PC-9 (cell line): Measurements from ENCODE around the gene SLC49A4. TPM values are rescaled to one million over a fixed set of nuclear protein-coding genes. Genes with fewer than 3 reads are reported as not detected.
A peak's percentile ranks its signal among the peaks of the same experiment; 100 is the strongest.

Source experiments
- BruUV-seq: library from RNA; stranded (reverse); fragments of 400-500 nt; replicated peaks from 2 replicates; lab custom pipeline; 2021; lab: Mats Ljungman, UMichigan
- CTCF ChIA-PET: fragments of 300-600 bp; sonication (Branson Sonifier 250); formaldehyde crosslinking; loops from one replicate; lab custom pipeline; 2022; ENCODE audit warnings: antibody characterized with exemption; lab: Charles Lee
- POLR2A ChIA-PET: fragments of 300-600 bp; sonication (Branson Sonifier 250); formaldehyde crosslinking; loops from one replicate; lab custom pipeline; 2022; ENCODE audit warnings: antibody characterized with exemption; ENCODE audit not compliant: unreplicated experiment; lab: Charles Lee
- DNase-seq, 2 experiments: peaks; one replicate each; pipeline versions ENCODE4 v3.0.0 to v3.0.0-alpha.2; 2015 to 2022; ENCODE audit warnings: mixed read lengths in 1 of 2
- H2AFZ ChIP-seq: fragments of 200-600 bp; sonication (generic); 2 replicates; pipeline ENCODE4 v1.8.1; 2017; ENCODE audit warnings: antibody characterized with exemption
- H3F3A ChIP-seq: fragments of 200-600 bp; sonication (generic); 2 replicates; pipeline ENCODE4 v1.8.1; 2017; ENCODE audit warnings: antibody characterized with exemption, mild to moderate bottlenecking, low read depth; ENCODE audit not compliant: insufficient read depth
- H3K27ac ChIP-seq: fragments of 200-600 bp; sonication (generic); 2 replicates; pipeline ENCODE4 v1.6.1; 2016; ENCODE audit warnings: mixed run types
- H3K27me3 ChIP-seq: fragments of 200-600 bp; sonication (generic); 2 replicates; pipeline ENCODE4 v1.6.1; 2016; ENCODE audit warnings: low read depth, mixed run types; ENCODE audit not compliant: insufficient read depth
- H3K36me3 ChIP-seq: fragments of 200-600 bp; sonication (generic); 2 replicates; pipeline ENCODE4 v1.6.1; 2016; ENCODE audit warnings: low read depth, mixed run types
- H3K4me1 ChIP-seq: fragments of 200-600 bp; sonication (generic); replicated peaks from 2 replicates; pipeline ENCODE4 v1.6.1; 2016; ENCODE audit warnings: mixed run types; ENCODE audit not compliant: insufficient read depth
- H3K4me2 ChIP-seq: fragments of 200-600 bp; sonication (generic); 2 replicates; pipeline ENCODE4 v1.6.1; 2017; ENCODE audit warnings: mixed run types
- H3K4me3 ChIP-seq: fragments of 200-600 bp; sonication (generic); 2 replicates; pipeline ENCODE4 v1.6.1; 2016; ENCODE audit warnings: mixed run types
- H3K79me2 ChIP-seq: fragments of 200-600 bp; sonication (generic); 2 replicates; pipeline ENCODE4 v1.6.1; 2017; ENCODE audit warnings: low read depth, mixed run types
- H3K9me2 ChIP-seq: fragments of 200-600 bp; sonication (generic); 2 replicates; pipeline ENCODE4 v1.8.1; 2017; ENCODE audit warnings: mild to moderate bottlenecking; ENCODE audit not compliant: insufficient read depth
- H3K9me3 ChIP-seq: fragments of 200-600 bp; sonication (generic); 2 replicates; pipeline ENCODE4 v1.8.1; 2016; ENCODE audit warnings: low read depth; ENCODE audit not compliant: insufficient read depth
- H4K20me1 ChIP-seq: fragments of 200-600 bp; sonication (generic); 2 replicates; pipeline ENCODE4 v1.8.1; 2017; ENCODE audit not compliant: insufficient read depth
- EZH2 ChIP-seq: fragments of 200-600 bp; sonication (generic); IDR thresholded peaks from 2 replicates; pipeline ENCODE4 v1.8.0; 2017; ENCODE audit warnings: antibody characterized with exemption, low read depth
- intact Hi-C: fragments of 100-400 bp; cut with micrococcal nuclease; formaldehyde crosslinking; loops from one replicate; pipeline ENCODE4 v1.10.0; 2022; ENCODE audit not compliant: unreplicated experiment
- total RNA-seq: library from RNA; stranded (reverse); gene quantifications from 2 replicates; pipeline ENCODE4 v1.2.3, GENCODE V29; 2021
- TF ChIP-seq, protein P1 (sequence below): fragments of 200-600 bp; sonication (generic); conservative IDR thresholded peaks from 2 replicates; pipeline ENCODE4 v1.6.1; 2017; ENCODE audit warnings: mixed run types, antibody characterized with exemption, mild to moderate bottlenecking, moderate library complexity

SLC49A4 gene
- total RNA-seq, 1 experiment from 2014 or later = 24.0 TPM

DNA sequence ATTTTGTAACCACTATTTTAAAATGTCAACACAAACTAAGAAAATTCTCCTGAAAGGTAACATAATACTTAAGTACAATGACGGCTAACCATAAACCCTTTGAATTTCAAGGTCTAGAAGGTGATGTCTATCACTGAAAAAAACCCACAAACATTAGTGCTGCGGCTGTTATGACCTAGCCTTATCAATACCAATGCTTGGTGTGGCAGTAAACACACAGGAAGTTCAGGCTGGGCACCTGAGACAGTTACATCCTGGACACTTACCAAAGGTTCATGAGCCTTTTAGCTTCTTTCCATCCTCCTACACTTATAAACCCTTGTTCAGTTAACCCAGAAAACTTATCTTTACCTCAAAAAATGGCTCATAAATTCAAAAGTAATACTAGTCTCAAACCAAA lies 7.0 kb upstream of the SLC49A4 start:
- H3K4me2 ChIP-seq = no peak overlapping the region
- H3K4me3 ChIP-seq = no peak overlapping the region
- H3K9me3 ChIP-seq = no peaks in the 10 kb centered on the region
- DNase-seq = no peak
- H3K27me3 ChIP-seq = no peaks in the 10 kb centered on the region
- no peaks in the 10 kb centered on the region for H3K9me2 ChIP-seq
- intact Hi-C loops = no loop called here
- no peaks in the 10 kb centered on the region for H4K20me1 ChIP-seq
- POLR2A ChIA-PET = interaction anchor here (0.8 kb wide), 1 partner anchor 244 kb away, joined by 16 read pairs; no protein-coding TSS in a partner anchor
- no peak overlapping the region for H2AFZ ChIP-seq
- no peaks in the 10 kb centered on the region; the same call in 1 of the 2 replicates for H3F3A ChIP-seq
- H3K79me2 ChIP-seq = no peaks in the 10 kb centered on the region; the same call in 1 of the 2 replicates
- H3K4me1 ChIP-seq = peaks cover 25% of the 10 kb centered on the region
- no TSS peak for BruUV-seq
- TF ChIP-seq, protein P1, sequence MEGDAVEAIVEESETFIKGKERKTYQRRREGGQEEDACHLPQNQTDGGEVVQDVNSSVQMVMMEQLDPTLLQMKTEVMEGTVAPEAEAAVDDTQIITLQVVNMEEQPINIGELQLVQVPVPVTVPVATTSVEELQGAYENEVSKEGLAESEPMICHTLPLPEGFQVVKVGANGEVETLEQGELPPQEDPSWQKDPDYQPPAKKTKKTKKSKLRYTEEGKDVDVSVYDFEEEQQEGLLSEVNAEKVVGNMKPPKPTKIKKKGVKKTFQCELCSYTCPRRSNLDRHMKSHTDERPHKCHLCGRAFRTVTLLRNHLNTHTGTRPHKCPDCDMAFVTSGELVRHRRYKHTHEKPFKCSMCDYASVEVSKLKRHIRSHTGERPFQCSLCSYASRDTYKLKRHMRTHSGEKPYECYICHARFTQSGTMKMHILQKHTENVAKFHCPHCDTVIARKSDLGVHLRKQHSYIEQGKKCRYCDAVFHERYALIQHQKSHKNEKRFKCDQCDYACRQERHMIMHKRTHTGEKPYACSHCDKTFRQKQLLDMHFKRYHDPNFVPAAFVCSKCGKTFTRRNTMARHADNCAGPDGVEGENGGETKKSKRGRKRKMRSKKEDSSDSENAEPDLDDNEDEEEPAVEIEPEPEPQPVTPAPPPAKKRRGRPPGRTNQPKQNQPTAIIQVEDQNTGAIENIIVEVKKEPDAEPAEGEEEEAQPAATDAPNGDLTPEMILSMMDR = no peak
- no peak for TF ChIP-seq EZH2
- CTCF ChIA-PET = no interaction called here
- no peak overlapping the region for H3K27ac ChIP-seq
- H3K36me3 ChIP-seq = no peaks in the 10 kb centered on the region

DNA sequence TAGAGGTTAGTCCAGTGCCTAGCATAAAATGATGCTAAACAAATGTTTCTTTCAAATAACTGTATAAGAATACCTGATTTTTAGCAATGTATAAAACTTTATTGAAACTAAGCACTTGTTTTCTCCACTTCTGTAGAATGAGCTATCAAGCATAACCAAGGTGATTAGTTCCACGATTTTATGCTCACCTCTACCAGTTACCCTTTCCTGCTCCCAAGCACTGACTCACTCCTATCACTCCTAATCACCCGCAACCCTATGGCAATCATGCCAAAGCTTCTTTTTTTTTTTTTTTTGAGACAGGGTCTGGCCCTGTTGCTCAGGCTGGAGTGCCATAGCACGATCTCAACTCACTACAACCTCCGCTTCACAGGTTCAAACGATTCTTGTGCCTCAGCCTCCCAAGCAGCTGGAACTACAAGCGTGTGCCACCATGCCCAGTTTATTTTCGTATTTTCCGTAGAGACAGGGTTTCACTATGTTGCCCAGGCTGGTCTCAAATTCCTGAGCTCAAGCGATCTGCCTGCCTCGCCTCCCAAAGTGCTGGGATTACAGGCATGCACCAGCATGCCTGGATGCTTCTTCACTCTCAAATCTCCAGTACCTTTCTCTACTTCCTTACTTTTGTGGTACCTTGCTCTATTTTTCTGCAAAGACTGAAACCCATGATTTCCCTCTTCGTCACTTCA lies 5.1 kb upstream of the SLC49A4 start:
- no peaks in the 10 kb centered on the region for H4K20me1 ChIP-seq
- H3K79me2 ChIP-seq = no peaks in the 10 kb centered on the region; the same call in 1 of the 2 replicates
- POLR2A ChIA-PET = no interaction called here
- H3K36me3 ChIP-seq = no peaks in the 10 kb centered on the region
- intact Hi-C loops = loop anchor here (5.0 to 10.0 kb wide), 2 partner anchors 103 to 395 kb away; no protein-coding TSS in a partner anchor
- no peaks in the 10 kb centered on the region for H3K27me3 ChIP-seq
- DNase-seq = no peak
- no TSS peak for BruUV-seq
- peaks cover 24% of the 10 kb centered on the region for H3K4me1 ChIP-seq
- H2AFZ ChIP-seq = no peak overlapping the region
- H3K4me3 ChIP-seq = no peak overlapping the region
- peaks cover 15% of the 10 kb centered on the region for H3F3A ChIP-seq
- no peak overlapping the region for H3K4me2 ChIP-seq
- no peak overlapping the region for H3K27ac ChIP-seq
- H3K9me3 ChIP-seq = no peaks in the 10 kb centered on the region
- no peaks in the 10 kb centered on the region for H3K9me2 ChIP-seq
- CTCF ChIA-PET = interaction anchor here (0.6 to 0.7 kb wide), 3 partner anchors 21 to 469 kb away, joined by 3 to 4 read pairs (median 4); no protein-coding TSS in a partner anchor
- TF ChIP-seq, protein P1 = no peak
- no peak for TF ChIP-seq EZH2

DNA sequence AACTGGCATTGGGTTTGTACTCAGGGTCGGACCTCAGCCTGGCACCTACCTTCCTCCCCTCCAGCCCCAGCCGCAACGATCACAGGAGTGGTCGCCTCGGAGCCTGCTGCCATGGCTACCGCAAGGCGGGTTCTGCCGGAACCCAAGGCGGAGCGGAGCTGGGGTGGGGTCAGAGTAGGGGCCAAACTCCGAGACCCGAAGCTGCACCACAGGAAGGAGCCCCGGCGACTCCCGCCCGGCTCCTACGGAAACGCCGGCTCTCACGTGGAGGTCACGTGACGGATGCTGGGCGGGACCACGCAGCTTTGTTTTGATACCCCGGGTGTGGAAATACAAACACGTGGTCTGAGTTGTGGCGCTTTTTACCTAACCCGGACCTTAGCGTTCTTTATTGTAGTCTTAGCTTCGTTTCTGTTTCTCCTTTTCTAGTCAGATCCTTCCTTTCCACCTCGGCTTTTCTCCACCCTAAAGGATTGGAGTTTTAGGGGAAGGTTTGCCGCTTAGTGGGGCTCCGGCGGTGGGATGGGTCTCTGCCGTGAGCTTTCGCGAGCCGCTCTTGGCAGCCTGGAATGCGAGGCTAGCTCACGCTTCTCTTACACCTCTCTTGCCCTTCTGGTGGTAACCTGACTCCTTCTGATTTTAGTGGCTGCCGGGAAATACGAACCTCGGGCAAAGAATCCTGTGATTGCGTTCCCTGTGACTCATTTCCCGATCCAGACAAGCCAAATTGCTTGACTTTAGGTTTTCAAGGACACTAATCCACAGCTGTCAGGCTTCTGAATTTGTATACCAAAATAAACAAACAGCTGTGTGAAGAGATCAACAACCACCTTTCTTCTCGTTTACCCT lies 1.1 kb upstream of the SLC49A4 start, which contains the start of gene HSPBAP1:
Gene HSPBAP1, minus strand, starts transcription at position 264 of the 849 bp plus-strand sequence. Its CDS starts 151 bp downstream, at position 113.
- no peaks in the 10 kb centered on the region for H4K20me1 ChIP-seq
- H3K9me2 ChIP-seq = no peaks in the 10 kb centered on the region
- BruUV-seq = TSS peak; percentile 53
- H3K4me1 ChIP-seq = peaks cover 28% of the 10 kb centered on the region
- H3K27ac ChIP-seq = peak within 1 kb of the TSS; percentile 92
- intact Hi-C loops = loop anchor here (2.0 to 10.0 kb wide), 3 partner anchors 99 to 399 kb away; partner anchors contain the start of gene PARP14
- TF ChIP-seq, protein P1 = no peak
- no peak for TF ChIP-seq EZH2
- peak within 1 kb of the TSS; percentile 91 for H2AFZ ChIP-seq
- peak within 1 kb of the TSS; percentile 92 for H3K4me2 ChIP-seq
- POLR2A ChIA-PET = interaction anchor here (0.6 to 1.2 kb wide), 6 partner anchors 15 to 1049 kb away, joined by 3 to 7 read pairs (median 4); partner anchors contain the start of gene FAM162A
- peaks cover 15% of the 10 kb centered on the region for H3F3A ChIP-seq
- H3K36me3 ChIP-seq = no peaks in the 10 kb centered on the region
- H3K9me3 ChIP-seq = no peaks in the 10 kb centered on the region
- DNase-seq = peak; percentile 88 to 91
- H3K27me3 ChIP-seq = no peaks in the 10 kb centered on the region
- peaks cover 19% of the 10 kb centered on the region for H3K79me2 ChIP-seq
- peak within 1 kb of the TSS; percentile 80 for H3K4me3 ChIP-seq
- CTCF ChIA-PET = interaction anchor here (0.7 to 0.8 kb wide), 2 partner anchors 112 to 234 kb away, joined by 3 read pairs; partner anchors contain the start of gene SEMA5B
